Skeletal muscle cell (primary cell): ENCODE measurements around the gene ELF4.

Experiments used
- DNase-seq: peaks from one replicate; pipeline ENCODE4 v3.0.0-alpha.2; 2010; ENCODE audit warnings: low read depth
- H3K4me3 ChIP-seq: 2 replicates; pipeline ENCODE4 v1.5.1; 2011; ENCODE audit warnings: low read depth, mild to moderate bottlenecking, control low read depth, low read length, moderate library complexity

Gene ELF4

DNA sequence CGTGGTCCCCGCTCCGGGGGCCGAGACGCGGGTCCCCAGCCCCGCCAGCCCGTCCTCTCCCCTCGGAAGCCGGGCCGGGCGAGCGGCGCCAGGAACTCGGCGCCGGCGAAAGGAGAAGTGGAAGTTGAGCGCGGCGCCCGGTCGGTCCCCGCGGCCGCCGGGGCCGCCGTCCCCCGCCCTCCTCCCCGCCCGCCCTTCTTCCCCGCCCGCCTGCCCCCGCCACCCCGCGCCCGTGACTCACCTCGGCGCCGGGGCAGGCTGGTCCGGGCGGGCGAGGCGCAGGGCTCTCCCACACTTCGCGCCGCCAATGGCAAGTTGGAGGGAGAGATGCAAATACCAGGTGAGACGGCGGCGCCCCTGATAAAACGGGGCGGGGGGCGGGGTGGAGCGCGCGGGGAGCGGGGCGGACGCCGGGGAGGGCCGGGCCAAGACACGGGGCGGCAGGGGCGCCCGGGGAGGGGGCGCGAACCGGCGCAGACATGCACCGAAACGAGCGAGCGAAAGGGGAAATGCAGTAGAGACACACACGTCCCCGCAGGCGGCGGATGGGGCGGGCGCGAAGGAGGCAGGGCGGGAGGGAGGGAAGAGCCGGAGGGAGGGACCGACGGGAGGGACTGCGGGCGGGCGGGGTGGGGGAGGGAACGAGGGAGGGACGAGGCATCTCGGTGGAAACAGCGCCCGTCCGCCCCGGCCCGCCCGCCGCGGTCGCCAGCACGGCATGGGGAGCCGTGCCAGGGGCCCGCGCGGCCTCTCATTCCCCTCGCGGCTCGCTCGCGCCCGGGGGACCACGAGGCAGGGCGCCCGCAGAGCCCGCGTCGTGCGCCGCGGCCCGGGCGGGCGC is at the start of gene ELF4:
ELF4 (minus strand) TSS at position 119 of the 841 bp plus-strand sequence. CDS start 29,167 bp downstream, outside the sequence.
- DNase-seq, result no peak
- peak within 1 kb of the TSS; percentile 60 for H3K4me3 ChIP-seq

DNA sequence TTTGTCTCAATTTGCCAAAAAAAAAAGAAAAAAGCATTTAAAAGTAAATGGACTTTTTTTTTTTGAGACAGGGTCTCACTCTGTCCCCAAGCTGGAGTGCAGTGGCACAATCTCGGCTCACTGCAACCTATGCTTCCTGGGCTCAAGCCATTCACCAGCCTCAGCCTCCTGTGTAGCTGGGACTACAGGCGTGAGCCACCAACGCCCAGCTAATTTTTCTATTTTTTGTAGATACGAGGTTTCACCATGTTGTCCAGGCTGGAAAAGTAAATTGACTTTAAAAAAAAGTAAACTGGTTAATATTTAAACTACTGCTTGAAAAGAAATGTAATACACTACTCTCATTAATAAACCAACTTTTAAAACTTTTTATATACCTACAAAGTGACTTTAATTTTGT is 49.5 kb upstream of the ELF4 start:
- DNase-seq, result no peak
- H3K4me3 ChIP-seq, result no peak overlapping the region

GRCh38 chrX:130158311-130158710 is 48.0 kb upstream of the ELF4 start:
- H3K4me3 ChIP-seq, result no peak overlapping the region
- DNase-seq, result no peak

DNA sequence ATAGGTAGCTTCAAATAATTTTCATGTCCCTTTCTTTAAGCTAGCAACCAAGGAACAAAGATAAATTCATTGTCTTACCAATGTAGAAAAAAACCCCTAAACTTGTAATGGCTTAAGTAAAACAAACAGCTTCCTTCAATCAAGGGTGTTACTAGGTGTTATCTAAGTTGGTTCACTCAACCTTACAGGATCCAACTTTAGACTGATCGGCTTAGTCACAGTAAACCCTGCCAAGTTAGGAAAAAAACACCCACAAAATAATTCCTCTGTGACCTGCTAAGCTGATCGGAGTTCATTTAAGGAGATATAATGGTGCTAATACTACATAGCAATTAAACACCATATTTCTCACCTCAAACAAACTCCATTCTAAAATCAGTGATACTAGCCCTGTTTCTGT is 45.3 kb upstream of the ELF4 start:
- no peak overlapping the region for H3K4me3 ChIP-seq
- DNase-seq, result no peak

GRCh38 chrX:130147631-130148030 is 37.3 kb upstream of the ELF4 start:
- DNase-seq, result no peak
- no peak overlapping the region for H3K4me3 ChIP-seq

DNA sequence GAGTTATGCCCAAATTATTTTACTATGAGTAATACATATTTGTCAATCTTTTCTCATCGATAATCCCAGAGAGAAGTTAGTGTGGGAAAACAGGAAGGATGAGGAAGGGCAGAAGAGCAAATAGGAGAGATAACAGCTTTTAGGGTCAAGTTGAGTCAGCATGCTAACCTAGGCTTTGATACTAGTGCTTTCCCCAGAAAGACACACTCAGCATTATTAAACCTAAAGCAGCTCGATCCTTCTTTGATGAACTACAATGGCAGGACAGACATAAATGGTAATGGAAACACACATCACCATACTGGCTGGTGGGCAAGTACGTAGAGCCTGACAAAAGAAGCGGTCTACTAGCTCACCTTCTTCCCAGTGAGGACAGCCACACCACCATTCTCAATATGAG is 34.8 kb upstream of the ELF4 start:
- no peak overlapping the region for H3K4me3 ChIP-seq
- DNase-seq, result no peak

DNA sequence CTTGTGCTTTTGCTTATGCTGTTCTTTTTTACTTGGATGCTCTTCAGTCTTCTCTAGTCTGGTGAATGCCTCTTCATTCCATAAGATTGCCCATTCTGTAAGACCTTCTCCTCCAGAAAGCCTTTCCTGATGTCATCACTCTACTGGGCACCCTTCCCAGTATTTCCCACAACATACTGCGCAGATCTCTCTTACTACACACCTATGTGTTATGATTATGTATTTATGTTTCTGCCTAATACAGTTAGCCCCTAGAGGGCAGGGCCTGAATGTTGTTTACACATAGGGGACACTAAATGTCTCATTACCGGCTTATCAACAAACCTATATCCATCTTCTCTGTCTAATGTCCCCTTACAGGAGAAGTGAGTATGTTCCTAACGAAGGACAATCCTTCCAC is 34.2 kb upstream of the ELF4 start:
- H3K4me3 ChIP-seq, result no peak overlapping the region
- DNase-seq, result no peak

GRCh38 chrX:130139474-130140201 is 29.3 kb upstream of the ELF4 start:
- no peak for DNase-seq
- H3K4me3 ChIP-seq, result no peak overlapping the region

DNA sequence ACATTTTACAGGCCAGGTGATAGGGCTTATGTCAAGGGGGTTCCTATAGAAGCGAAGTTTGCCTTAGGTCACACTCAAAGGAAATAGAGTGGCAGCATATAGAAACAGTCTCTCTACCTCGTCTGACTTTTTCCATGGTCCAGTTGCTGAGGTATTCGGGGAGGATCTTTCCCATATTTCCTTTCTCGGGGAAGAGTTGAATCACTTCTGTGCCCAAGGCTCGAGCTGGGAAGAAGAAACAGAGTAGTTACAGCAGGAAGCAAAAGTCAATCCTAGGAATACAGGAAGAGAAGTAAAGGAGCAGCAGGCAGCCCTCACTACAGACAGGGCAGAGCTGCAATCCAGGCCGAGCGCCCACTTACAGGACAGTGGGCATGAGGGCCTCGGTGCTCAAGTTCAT is 26.7 kb upstream of the ELF4 start:
- H3K4me3 ChIP-seq, result no peak overlapping the region

GRCh38 chrX:130136496-130136895 is 26.2 kb upstream of the ELF4 start:
- H3K4me3 ChIP-seq, result no peak overlapping the region
- DNase-seq, result no peak

More for the DNA sequence above, 26.7 kb upstream of the ELF4 start:
- DNase-seq, result no peak

DNA sequence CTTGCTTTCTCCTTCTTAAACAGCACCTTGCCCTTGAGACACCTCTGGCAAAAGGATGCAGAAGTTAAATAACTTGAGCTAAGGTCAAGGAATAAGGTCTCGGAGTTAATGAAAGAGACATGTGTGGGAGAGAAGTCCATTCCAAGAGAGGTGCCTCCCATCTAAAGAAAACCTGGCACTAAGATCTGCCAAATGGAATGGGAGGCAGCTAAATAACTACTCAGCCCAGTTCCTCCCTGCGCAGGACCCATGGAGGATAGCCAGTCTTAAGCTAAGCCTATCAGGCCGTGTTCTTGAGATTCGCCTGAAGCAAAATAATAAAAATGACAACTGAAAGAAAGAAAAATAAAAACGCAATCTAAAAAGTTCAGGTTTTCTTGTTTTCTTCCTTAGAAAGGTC is 20.7 kb upstream of the ELF4 start:
- DNase-seq, result no peak
- H3K4me3 ChIP-seq, result no peak overlapping the region

GRCh38 chrX:130125091-130125874 is 15.0 kb upstream of the ELF4 start:
- no peak overlapping the region for H3K4me3 ChIP-seq
- DNase-seq, result no peak

DNA sequence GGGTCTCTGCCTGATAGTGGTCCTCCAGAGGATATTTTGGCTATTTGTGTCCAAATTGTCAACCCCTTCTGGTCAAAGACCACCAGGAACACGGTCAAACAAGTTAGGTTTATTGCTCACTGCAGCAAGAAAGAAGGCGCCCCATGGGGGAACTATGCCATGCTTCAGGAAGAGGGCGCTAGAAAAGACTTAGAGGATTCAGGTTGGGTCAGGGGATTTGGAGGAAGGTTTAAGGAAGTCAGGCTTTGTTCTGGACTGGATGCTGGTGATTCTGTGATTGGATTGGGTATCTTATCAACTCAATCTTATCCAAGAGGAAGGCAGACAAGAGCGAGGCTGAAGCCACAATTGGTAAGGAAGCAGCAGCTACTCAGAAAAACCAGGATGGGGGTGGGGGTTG is 14.3 kb upstream of the ELF4 start:
- DNase-seq, result no peak
- no peak overlapping the region for H3K4me3 ChIP-seq

DNA sequence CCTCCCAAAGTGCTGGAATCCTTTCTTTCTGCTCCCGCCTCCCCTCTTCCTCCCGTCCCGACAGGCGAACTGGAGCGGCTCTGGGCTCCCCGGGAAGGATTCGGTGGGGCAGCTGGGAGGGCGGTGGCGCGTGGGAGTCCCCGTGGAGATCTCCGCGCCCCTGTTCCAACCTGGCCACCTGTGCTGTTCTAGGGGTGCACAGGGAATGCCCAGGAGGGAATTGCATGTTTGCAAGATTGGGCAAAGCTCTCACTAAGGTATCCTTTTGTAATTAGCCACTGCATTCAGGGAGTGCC is 11.2 kb upstream of the ELF4 start:
- H3K4me3 ChIP-seq, result no peak overlapping the region
- DNase-seq, result no peak

GRCh38 chrX:130120746-130121504 is 10.6 kb upstream of the ELF4 start:
- peak; percentile 41 for DNase-seq
- H3K4me3 ChIP-seq, result peak overlapping the region; percentile 39

DNA sequence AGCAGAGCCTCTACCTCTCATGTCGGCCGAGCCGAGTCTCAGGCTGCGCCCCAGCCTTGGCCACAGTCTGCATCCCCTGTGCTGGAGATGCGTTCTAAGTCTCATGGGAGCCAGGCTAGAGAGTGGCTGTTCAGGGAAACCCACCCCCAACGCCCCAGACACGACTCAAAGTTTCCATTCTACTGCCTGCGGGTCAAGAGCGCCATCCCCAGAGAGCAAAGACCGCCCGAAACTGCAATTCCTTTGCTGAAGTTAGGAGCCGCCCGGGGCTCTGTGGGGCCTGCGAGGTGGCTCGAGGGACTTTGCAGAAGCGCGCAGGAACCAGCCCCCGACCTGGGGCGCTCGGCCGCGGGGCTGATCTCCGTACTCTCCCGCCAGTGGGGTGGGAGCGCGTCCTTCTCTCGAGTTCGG is 10.0 kb upstream of the ELF4 start:
- DNase-seq, result no peak
- peak overlapping the region; percentile 39 for H3K4me3 ChIP-seq

- no peak for DNase-seq
- H3K4me3 ChIP-seq, result peak overlapping the region; percentile 18
Observed at GRCh38 chrX:130119312-130119898, 9.1 kb upstream of the ELF4 start.

DNA sequence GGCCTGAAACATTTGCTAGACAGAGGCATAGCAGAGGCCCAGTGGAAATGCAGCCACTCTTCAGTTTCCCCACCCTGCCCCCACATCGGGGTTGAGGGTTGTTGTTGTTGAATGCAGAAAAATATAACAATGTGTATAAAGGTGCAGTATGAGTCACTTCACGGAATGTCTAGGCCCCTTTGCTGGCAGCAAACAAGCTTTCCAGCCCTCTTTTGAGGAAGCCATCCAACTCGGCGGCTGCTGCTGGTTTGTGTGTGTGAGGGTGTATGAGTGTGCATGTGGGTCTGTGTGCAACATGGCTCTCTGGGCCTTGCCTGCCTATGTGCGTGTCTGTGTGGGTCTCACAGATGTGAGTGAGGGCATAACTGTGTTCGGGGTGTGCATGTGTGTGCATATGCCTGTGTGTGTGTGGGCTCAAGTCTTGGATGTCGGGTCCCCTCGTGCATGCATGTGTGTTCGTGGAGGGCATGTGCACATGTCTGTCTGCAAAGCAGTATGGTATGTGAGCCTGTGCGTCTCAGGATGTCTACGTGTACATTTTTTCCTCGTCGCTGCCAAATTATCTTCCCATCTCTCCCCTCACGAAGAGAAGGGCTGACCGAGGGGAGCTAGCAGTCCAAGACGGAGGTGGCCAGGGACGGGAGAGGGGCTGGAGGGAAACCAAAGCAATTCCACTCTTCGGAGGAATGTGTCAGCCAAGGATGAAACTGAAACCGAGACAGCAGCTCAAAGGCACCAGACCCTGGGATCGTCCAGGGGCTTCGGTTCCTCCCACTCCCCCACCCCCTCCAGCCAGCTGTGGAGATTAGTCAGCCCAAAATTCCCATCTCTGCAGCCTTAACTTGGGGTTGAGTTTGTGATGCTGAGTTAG is 8.4 kb upstream of the ELF4 start:
- H3K4me3 ChIP-seq, result peak overlapping the region; percentile 18
- peak; percentile 65 for DNase-seq
